Cardiac muscle cell (in vitro differentiated cells and primary cell): Measurements from ENCODE around the gene CPNE2. TPM values are rescaled to one million over a fixed set of nuclear protein-coding genes. Genes with fewer than 3 reads are reported as not detected.

Source experiments
- DNase-seq, 2 donors: peaks; one replicate each; pipeline versions ENCODE4 v3.0.0 to v3.0.0-alpha.2; 2010 to 2017; ENCODE audit warnings: low read depth in 1 of 2, low spot score in 1 of 2
- H3K27ac ChIP-seq: fragments of 200-600 bp; sonication (generic); 2 replicates; pipeline ENCODE4 v1.5.1; 2016
- H3K27me3 ChIP-seq: fragments of 200-600 bp; sonication (generic); 2 replicates; pipeline ENCODE4 v1.6.0; 2016; ENCODE audit warnings: control low read depth
- H3K36me3 ChIP-seq: fragments of 200-600 bp; sonication (generic); 2 replicates; pipeline ENCODE4 v1.5.1; 2016; ENCODE audit warnings: control low read depth
- H3K4me1 ChIP-seq: fragments of 200-600 bp; sonication (generic); 2 replicates; pipeline ENCODE4 v1.8.1; 2017; ENCODE audit warnings: low read depth, mild to moderate bottlenecking, mixed run types
- H3K4me3 ChIP-seq: fragments of 200-600 bp; sonication (generic); 2 replicates; pipeline ENCODE4 v1.5.1; 2016; ENCODE audit warnings: mild to moderate bottlenecking
- H3K9me3 ChIP-seq: fragments of 200-600 bp; sonication (generic); 2 replicates; pipeline ENCODE4 v1.5.1; 2017; ENCODE audit warnings: low read depth, mild to moderate bottlenecking, control low read depth
- polyA plus RNA-seq: library from polyadenylated mRNA; unstranded; fragments of >200 nt; fragmentation: Nextera tagmentation; extraction: Ambion mirVana; gene quantifications from 2 replicates; pipeline ENCODE4 v1.2.1, GENCODE V29; 2016
- total RNA-seq: library from RNA; depleted of rRNA; stranded (reverse); fragments of >200 nt; gene quantifications from 2 replicates; pipeline ENCODE4 v1.2.3, GENCODE V29; 2016
- TF ChIP-seq, protein P1 (sequence below): IDR thresholded peaks from 2 replicates; pipeline ENCODE4 v1.5.1; 2012; ENCODE audit warnings: low read depth, mild to moderate bottlenecking, low read length

CPNE2 gene
- total and polyA plus RNA-seq, 2 experiments from 2014 or later = 25.5 to 43.0 TPM

DNA sequence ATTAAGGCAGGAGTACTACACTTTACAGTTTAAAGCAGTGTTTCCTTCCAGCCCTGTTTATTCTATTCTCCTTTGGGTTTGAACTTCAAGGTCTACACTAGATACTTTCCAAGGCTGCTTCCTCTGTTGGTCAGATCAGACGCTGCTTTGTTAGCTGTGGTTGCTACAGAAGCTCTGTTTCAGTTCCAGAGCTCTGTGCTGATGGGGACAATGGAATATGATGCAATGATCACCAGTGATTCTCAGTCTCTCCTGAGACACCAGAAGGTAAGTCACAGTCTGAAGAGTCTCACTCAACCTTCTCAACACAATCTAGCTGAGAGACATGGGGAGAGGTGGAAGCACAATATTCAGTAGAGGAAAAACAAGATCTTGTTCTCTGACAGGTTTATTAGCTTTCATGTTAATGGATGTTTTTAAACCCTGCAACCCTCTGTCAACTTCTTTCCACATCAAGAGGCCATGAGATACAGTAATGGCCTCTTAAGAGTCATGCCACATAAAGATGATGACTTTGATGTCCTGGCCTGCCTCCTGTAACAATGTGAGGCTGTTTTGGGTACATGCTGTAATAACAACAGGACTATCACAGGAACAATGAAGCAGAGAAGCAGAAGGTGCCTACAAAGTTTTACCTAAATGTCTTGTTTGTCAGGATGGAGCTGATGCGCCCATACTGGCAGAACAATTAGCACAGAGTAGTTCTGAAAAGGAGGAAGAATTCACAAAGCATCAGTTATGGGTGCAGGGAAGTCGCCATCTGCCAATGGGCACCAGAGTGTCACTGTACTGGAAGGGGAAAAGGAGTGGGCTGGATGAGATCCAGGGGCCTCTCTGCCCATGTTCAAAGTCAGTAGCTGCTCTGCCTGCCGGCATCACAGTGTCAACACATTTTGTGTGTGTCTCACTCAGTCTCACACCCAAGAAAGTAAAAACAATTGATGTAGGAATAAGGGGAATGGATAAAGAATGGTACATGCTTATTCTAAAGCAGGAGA is 60.0 kb downstream of the CPNE2 start:
- TF ChIP-seq, protein P1, sequence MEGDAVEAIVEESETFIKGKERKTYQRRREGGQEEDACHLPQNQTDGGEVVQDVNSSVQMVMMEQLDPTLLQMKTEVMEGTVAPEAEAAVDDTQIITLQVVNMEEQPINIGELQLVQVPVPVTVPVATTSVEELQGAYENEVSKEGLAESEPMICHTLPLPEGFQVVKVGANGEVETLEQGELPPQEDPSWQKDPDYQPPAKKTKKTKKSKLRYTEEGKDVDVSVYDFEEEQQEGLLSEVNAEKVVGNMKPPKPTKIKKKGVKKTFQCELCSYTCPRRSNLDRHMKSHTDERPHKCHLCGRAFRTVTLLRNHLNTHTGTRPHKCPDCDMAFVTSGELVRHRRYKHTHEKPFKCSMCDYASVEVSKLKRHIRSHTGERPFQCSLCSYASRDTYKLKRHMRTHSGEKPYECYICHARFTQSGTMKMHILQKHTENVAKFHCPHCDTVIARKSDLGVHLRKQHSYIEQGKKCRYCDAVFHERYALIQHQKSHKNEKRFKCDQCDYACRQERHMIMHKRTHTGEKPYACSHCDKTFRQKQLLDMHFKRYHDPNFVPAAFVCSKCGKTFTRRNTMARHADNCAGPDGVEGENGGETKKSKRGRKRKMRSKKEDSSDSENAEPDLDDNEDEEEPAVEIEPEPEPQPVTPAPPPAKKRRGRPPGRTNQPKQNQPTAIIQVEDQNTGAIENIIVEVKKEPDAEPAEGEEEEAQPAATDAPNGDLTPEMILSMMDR = no peak
- Histone ChIP-seq H3K4me3 (no peak overlapping the region), H3K9me3 (no peaks in the 10 kb centered on the region), H3K27me3 (no peaks in the 10 kb centered on the region), H3K36me3 (peaks cover 3% of the 10 kb centered on the region), H3K4me1 (no peaks in the 10 kb centered on the region), H3K27ac (peak overlapping the region; percentile 23)
- no peak for DNase-seq

DNA sequence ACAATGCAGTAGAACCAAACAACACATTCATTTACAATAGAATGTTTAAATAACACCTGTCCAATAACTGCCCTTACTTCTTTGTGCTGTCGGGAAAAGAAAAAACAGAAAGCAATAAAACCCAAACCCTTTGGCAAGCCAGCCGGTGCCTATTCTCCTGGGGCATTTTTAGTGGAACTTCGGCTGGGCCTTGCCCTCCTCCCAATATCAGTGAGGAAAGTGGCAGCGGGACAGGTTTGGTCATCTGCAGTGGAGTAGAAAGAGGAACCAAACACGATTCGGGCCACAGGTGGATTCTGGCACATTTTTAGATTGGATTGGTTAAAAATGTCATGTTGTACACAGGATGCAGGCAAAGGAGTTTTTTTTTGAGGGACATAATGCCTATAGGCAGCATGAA is 61.5 kb downstream of the CPNE2 start:
- TF ChIP-seq, protein P1 = no peak
- no peaks in the 10 kb centered on the region for H3K27me3 ChIP-seq

DNA sequence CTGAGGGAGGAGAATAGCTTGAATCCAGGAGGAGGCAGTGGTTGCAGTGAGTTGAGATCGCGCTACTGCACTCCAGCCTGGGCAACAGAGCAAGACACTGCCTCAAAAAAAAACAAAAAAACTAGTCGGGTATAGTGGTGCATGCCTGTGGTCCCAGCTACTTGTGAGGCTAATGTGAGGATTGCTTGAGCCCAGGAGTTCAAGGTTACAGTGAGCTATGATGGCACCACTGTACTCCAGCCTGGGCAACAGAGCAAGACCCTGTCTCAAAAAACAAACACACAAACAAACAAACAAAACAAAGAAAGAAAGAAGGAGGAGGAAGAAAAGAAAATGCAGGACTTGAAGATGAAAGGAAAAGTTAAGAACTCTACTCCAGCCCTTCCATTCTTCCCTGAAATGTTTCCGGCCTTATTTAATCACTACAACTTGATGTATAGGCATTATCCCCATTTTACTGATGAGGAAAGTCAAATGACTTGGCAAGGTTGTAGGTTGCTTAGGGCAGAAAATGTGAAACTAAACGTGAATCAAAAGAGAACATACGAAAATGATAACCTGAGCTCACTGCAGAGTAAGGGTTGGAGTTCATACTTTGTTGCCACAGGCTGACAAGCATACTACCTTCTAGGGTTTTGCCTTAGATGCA is 63.4 kb downstream of the CPNE2 start:
- TF ChIP-seq, protein P1 = no peak
- Histone ChIP-seq H3K4me3 (no peak overlapping the region), H3K27me3 (no peaks in the 10 kb centered on the region), H3K27ac (no peak overlapping the region), H3K36me3 (peaks cover 13% of the 10 kb centered on the region), H3K4me1 (no peaks in the 10 kb centered on the region), H3K9me3 (no peaks in the 10 kb centered on the region)
- DNase-seq = no peak

More for the DNA sequence above, 61.5 kb downstream of the CPNE2 start:
- DNase-seq = no peak
- Histone ChIP-seq H3K27ac (no peak overlapping the region), H3K36me3 (peaks cover 7% of the 10 kb centered on the region), H3K4me3 (no peak overlapping the region), H3K9me3 (no peaks in the 10 kb centered on the region), H3K4me1 (no peaks in the 10 kb centered on the region)

DNA sequence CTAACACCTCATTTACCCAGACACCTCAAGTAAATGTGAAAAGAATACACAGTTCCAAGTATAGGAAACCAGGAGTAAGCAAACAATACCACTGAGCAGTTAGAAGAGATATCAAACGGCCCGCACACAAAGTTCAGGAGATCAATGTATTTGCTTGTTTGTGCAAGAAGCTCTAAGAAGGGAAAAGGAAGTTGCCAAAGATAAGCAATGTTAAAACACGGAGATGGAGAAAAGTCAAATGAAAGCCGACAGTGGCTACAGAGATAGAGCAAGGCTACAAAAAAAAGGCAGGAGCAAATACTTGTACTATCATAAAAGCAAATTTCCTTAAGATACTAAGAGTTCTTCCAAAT is 63.9 kb downstream of the CPNE2 start:
- Histone ChIP-seq H3K36me3 (peaks cover 13% of the 10 kb centered on the region), H3K27me3 (no peaks in the 10 kb centered on the region), H3K4me1 (no peaks in the 10 kb centered on the region), H3K27ac (no peak overlapping the region), H3K9me3 (no peaks in the 10 kb centered on the region), H3K4me3 (no peak overlapping the region)
- TF ChIP-seq, protein P1 = no peak
- no peak for DNase-seq

DNA sequence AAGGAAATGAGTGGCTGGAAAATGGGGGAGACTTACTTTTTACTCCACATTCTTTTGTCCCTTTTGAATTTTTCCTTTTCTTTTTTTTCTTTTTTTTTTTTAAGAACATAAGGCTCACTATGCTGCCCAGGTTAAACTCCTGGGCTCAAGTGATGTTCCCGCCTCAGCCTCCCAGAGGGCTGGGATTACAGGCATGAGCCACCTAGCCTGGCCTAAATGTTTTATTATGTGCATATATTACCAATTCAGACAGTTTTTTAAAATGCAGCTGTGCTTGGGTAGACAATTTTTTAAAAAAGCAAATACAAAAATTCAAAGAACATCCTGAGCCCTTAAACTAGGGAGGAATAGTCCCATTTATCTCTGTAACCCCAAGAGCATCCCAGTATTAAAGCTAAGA is 65.2 kb downstream of the CPNE2 start:
- Histone ChIP-seq H3K27ac (no peak overlapping the region), H3K36me3 (peaks cover 18% of the 10 kb centered on the region), H3K27me3 (no peaks in the 10 kb centered on the region), H3K9me3 (no peaks in the 10 kb centered on the region), H3K4me3 (no peak overlapping the region), H3K4me1 (no peaks in the 10 kb centered on the region)
- DNase-seq = no peak
- TF ChIP-seq, protein P1 = no peak
